Measurements from ENCODE around the gene PTPRT. TPM values are rescaled to one million over a fixed set of nuclear protein-coding genes. Genes with fewer than 3 reads are reported as not detected.

PTPRT gene
- total RNA-seq, 4 donors from 2014 or later = 0.72 to 2.5 (median 1.4) TPM

DNA sequence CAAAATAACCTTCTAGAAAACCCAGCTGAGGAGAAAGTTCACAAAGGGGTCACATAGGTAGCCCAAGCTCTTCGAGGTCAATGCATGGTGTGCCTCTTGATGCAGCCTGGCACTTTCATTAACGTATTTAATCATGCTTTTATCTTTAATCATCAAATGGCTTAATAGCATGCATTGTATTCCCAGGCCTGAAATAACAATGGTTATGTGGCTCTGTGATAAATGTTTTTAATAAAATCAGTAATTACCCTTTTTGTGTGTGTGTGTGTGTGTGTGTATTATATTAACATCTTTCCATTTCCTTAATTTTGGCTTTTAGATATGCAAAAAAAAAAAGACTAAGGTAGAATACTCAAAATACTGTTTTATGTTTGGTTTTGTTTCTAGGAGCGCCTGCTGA is 681.8 kb downstream of the PTPRT start:
- DNase-seq (ENCODE audit: low spot score in 2 of 2) = no peak
- TF ChIP-seq EP300 (IDR thresholded peaks at IDR 0.05) (no peak), POLR2AphosphoS5 (IDR thresholded peaks at IDR 0.05) (no peak), POLR2A (IDR thresholded peaks at IDR 0.05) (no peak)
- TF ChIP-seq, protein P1, sequence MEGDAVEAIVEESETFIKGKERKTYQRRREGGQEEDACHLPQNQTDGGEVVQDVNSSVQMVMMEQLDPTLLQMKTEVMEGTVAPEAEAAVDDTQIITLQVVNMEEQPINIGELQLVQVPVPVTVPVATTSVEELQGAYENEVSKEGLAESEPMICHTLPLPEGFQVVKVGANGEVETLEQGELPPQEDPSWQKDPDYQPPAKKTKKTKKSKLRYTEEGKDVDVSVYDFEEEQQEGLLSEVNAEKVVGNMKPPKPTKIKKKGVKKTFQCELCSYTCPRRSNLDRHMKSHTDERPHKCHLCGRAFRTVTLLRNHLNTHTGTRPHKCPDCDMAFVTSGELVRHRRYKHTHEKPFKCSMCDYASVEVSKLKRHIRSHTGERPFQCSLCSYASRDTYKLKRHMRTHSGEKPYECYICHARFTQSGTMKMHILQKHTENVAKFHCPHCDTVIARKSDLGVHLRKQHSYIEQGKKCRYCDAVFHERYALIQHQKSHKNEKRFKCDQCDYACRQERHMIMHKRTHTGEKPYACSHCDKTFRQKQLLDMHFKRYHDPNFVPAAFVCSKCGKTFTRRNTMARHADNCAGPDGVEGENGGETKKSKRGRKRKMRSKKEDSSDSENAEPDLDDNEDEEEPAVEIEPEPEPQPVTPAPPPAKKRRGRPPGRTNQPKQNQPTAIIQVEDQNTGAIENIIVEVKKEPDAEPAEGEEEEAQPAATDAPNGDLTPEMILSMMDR (IDR thresholded peaks at IDR 0.05) = no peak
- no peaks in the 10 kb centered on the region for H3K4me1 ChIP-seq
- no peak overlapping the region for H3K4me3 ChIP-seq
- H3K36me3 ChIP-seq = no peaks in the 10 kb centered on the region
- no peak overlapping the region for H3K27ac ChIP-seq
- 73% methylated on average over 3 of the region's 3 CpGs for WGBS
- H3K27me3 ChIP-seq = no peaks in the 10 kb centered on the region
- H3K9me3 ChIP-seq = no peaks in the 10 kb centered on the region

DNA sequence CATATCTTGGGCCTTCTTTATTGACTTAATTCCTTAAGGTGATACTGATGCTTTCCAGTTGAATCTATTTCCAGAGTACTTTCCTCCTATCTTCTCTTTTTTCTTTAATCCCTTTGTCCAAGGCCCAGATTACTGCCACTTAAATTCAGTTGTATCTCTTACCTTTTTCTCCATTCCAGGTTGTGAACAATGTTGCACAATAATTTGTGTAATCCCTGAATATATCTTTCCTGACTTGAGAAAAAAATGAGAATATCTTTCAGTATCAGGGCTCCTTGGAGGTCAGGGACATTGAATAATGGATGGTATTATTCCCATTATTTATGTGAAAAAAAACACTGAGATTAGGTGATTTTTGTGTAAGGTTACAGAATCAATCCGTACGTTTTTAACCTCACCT is 683.3 kb downstream of the PTPRT start:
- H3K4me3 ChIP-seq = no peak overlapping the region
- H3K27ac ChIP-seq = no peak overlapping the region
- H3K9me3 ChIP-seq = no peaks in the 10 kb centered on the region
- no peaks in the 10 kb centered on the region for H3K27me3 ChIP-seq
- DNase-seq (ENCODE audit: low spot score in 2 of 2) = no peak
- no peaks in the 10 kb centered on the region for H3K4me1 ChIP-seq
- WGBS = 91% methylated on average over 2 of the region's 2 CpGs
- H3K36me3 ChIP-seq = no peaks in the 10 kb centered on the region
- TF ChIP-seq POLR2A (IDR thresholded peaks at IDR 0.05) (no peak), EP300 (IDR thresholded peaks at IDR 0.05) (no peak), POLR2AphosphoS5 (IDR thresholded peaks at IDR 0.05) (no peak)
- TF ChIP-seq, protein P1 (IDR thresholded peaks at IDR 0.05) = no peak

DNA sequence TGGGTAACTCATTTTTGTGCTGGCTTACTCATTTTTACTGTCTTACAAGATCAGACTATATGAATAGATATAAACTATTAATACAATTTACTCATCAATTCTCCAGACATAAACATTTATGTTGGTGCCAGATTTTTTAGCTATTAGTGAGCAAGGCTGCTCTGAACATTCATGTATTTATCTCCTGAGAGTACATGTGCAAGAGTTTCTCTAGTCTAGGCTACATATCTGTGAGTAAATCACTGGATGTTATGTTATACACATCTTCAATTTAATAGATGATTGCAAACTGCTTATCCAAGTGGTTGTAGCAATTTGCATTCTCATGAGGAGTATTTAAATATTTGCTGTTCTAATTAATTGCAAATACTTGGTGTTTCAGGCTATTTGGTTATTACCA is 687.1 kb downstream of the PTPRT start:
- H3K4me3 ChIP-seq = no peak overlapping the region
- no peaks in the 10 kb centered on the region for H3K27me3 ChIP-seq
- H3K27ac ChIP-seq = no peak overlapping the region
- no peaks in the 10 kb centered on the region for H3K9me3 ChIP-seq
- no peak for DNase-seq (ENCODE audit: low spot score in 2 of 2)
- H3K4me1 ChIP-seq = no peaks in the 10 kb centered on the region
- H3K36me3 ChIP-seq = no peaks in the 10 kb centered on the region
- TF ChIP-seq EP300 (IDR thresholded peaks at IDR 0.05) = no peak
- TF ChIP-seq POLR2AphosphoS5 (IDR thresholded peaks at IDR 0.05) = no peak
- TF ChIP-seq, protein P1 (IDR thresholded peaks at IDR 0.05) = no peak
- no peak for TF ChIP-seq POLR2A (IDR thresholded peaks at IDR 0.05)

DNA sequence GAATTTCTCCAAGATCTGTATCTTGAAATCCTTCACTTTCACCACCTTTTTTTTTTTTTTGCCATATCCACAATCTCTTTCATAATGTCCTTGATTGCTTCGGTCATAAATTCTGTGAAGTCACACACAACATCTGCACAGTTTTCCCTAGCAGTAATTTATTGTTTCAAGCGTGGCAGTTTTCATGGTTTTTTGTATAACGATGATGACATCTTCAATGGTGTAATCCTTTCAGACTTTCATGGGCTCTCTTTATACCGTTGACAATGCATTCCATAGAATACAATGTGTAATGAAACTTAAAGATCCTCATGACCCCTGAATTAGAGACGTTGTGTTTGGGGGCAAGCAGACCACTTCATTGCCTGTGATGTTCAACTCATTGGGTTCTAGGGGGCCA is 693.1 kb downstream of the PTPRT start:
- Histone ChIP-seq H3K36me3 (no peaks in the 10 kb centered on the region), H3K4me3 (no peak overlapping the region), H3K4me1 (no peaks in the 10 kb centered on the region), H3K27ac (no peak overlapping the region), H3K27me3 (no peaks in the 10 kb centered on the region), H3K9me3 (no peaks in the 10 kb centered on the region)
- TF ChIP-seq POLR2A (IDR thresholded peaks at IDR 0.05) = no peak
- TF ChIP-seq POLR2AphosphoS5 (IDR thresholded peaks at IDR 0.05) = no peak
- TF ChIP-seq EP300 (IDR thresholded peaks at IDR 0.05) = no peak
- no peak for DNase-seq (ENCODE audit: low spot score in 2 of 2)
- 47% methylated on average over 5 of the region's 5 CpGs for WGBS

DNA sequence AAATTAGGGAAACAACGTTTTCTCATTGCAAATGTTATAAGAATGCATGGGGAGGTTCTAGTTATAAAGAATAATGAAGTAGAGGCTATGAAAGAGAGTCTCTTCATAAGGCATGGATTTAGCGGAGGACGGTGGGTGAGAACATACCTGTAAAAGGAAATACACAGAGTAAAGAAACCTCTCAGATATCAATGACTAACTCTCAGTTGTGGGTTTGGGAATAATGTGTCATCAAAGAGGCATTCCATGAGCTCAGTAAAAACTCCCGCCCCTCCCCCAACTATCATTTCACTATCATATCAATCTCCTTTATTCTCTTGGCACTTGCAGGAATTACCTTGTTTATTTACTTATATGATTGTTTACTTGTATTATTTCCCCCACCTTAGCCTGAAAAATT is 695.4 kb downstream of the PTPRT start:
- DNase-seq (ENCODE audit: low spot score in 2 of 2) = no peak
- Histone ChIP-seq H3K4me3 (no peak overlapping the region), H3K27me3 (no peaks in the 10 kb centered on the region), H3K36me3 (no peaks in the 10 kb centered on the region), H3K27ac (no peak overlapping the region), H3K9me3 (no peaks in the 10 kb centered on the region), H3K4me1 (no peaks in the 10 kb centered on the region)
- TF ChIP-seq POLR2AphosphoS5 (IDR thresholded peaks at IDR 0.05) = no peak
- TF ChIP-seq POLR2A (IDR thresholded peaks at IDR 0.05) = no peak
- TF ChIP-seq, protein P1 (IDR thresholded peaks at IDR 0.05) = no peak
- no peak for TF ChIP-seq EP300 (IDR thresholded peaks at IDR 0.05)
- WGBS = 83% methylated on average over 4 of the region's 4 CpGs

DNA sequence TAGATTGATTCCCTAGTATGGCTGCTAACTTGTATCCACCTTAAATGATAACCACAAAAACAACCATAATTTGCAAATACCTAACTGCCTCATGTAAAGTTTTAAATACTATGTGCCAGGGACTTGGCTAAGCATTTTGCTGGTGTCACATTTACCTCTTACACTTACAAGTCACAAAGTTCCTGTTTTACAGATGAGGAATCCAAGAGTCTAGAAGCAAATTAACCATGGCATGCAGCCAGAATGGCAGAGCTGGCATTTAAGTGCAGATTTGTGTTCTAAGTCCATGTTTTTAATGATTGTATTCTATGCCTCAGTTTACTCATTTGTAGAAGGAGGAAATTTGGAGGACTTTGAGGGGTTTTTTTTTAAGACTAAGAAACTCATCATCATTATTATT is 696.7 kb downstream of the PTPRT start:
- Histone ChIP-seq H3K9me3 (no peaks in the 10 kb centered on the region), H3K4me1 (no peaks in the 10 kb centered on the region), H3K27me3 (no peaks in the 10 kb centered on the region), H3K36me3 (no peaks in the 10 kb centered on the region), H3K27ac (no peak overlapping the region), H3K4me3 (no peak overlapping the region)
- DNase-seq (ENCODE audit: low spot score in 2 of 2) = no peak
- TF ChIP-seq POLR2AphosphoS5 (IDR thresholded peaks at IDR 0.05) = no peak
- TF ChIP-seq EP300 (IDR thresholded peaks at IDR 0.05) = no peak
- TF ChIP-seq POLR2A (IDR thresholded peaks at IDR 0.05) = no peak
- TF ChIP-seq, protein P1 (IDR thresholded peaks at IDR 0.05) = no peak

Data from suprapubic skin (tissue), 4 donors.